Skeletal muscle satellite cell (primary cell): ENCODE results near the gene RAB41. TPM values are rescaled to one million over a fixed set of nuclear protein-coding genes. Genes with fewer than 3 reads are reported as not detected.
"Not testable (repeated sequence)": the region's sequence is repeated elsewhere in the genome, so short reads cannot be mapped to it uniquely, and the experiment has no call there.

Experiments
- H3K27me3 ChIP-seq: 2 replicates; pipeline ENCODE4 v1.7.0; 2013; ENCODE audit warnings: low read length; ENCODE audit not compliant: control insufficient read depth, insufficient read depth
- H3K36me3 ChIP-seq: 2 replicates; pipeline ENCODE4 v1.7.0; 2013; ENCODE audit warnings: mild to moderate bottlenecking, control low read depth, low read length; ENCODE audit not compliant: insufficient read depth
- H3K4me1 ChIP-seq: 2 replicates; pipeline ENCODE4 v1.7.0; 2013; ENCODE audit warnings: low read length; ENCODE audit not compliant: control insufficient read depth, insufficient read depth
- H3K4me2 ChIP-seq: 2 replicates; pipeline ENCODE4 v1.7.0; 2013; ENCODE audit warnings: mild to moderate bottlenecking, low read length
- H3K4me3 ChIP-seq: 2 replicates; pipeline ENCODE4 v1.7.0; 2013; ENCODE audit warnings: low read length
- H3K9ac ChIP-seq: 2 replicates; pipeline ENCODE4 v1.7.0; 2013; ENCODE audit warnings: mild to moderate bottlenecking, low read depth, low read length, moderate library complexity
- H3K9me3 ChIP-seq: replicated peaks from 2 replicates; pipeline ENCODE4 v1.7.0; 2013; ENCODE audit warnings: mild to moderate bottlenecking, control low read depth, low read length
- total RNA-seq: library from RNA; depleted of rRNA; stranded (reverse); fragments of >200 nt; gene quantifications from 2 replicates; pipeline ENCODE4 v1.2.3, GENCODE V29; 2012; rRNA removed

Gene RAB41
- total RNA-seq = not detected in 2 replicates

- H3K4me1 ChIP-seq = no peaks in the 10 kb centered on the region
- no peaks in the 10 kb centered on the region for H3K27me3 ChIP-seq
- H3K9ac ChIP-seq = no peak within 1 kb of the TSS
- H3K4me3 ChIP-seq = no peak within 1 kb of the TSS
- no peak within 1 kb of the TSS for H3K4me2 ChIP-seq
- no peaks in the 10 kb centered on the region for H3K36me3 ChIP-seq
- no peaks in the 10 kb centered on the region for H3K9me3 ChIP-seq
These were observed at the start of gene RAB41 for GRCh38 chrX:70281951-70282350. TSS of gene RAB41 (plus strand) at chrX:70282172. CDS start at chrX:70282218, 46 bp downstream.

DNA sequence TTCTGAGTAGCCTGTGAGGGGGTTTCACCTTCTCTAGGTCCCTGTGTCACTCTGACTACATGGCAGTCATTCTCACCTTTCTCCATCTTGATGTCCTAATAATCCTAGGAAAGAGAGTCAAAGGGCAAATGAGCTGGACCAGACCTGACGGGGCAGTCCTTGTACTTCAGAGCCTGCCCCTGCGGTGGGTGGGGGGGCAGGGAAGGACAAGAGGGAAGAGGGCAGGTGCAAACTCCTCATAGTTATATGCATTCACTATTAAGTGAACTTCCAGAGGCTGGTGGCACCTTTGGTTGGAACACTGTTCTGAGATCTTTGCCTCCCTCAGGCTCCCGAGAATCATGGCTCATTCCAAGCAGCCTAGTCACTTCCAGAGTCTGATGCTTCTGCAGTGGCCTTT lies 47.6 kb upstream of the RAB41 start, which contains the start of gene AWAT1:
Gene AWAT1, plus strand, starts transcription at position 301 of the 400 bp plus-strand sequence. Its CDS starts 41 bp downstream, at position 342.
- no peak within 1 kb of the TSS for H3K9ac ChIP-seq
- H3K4me1 ChIP-seq = no peaks in the 10 kb centered on the region
- H3K4me3 ChIP-seq = no peak within 1 kb of the TSS
- no peaks in the 10 kb centered on the region for H3K9me3 ChIP-seq
- H3K4me2 ChIP-seq = no peak within 1 kb of the TSS
- no peaks in the 10 kb centered on the region for H3K36me3 ChIP-seq
- H3K27me3 ChIP-seq = peaks cover 12% of the 10 kb centered on the region

GRCh38 chrX:70240751-70241150 lies 41.2 kb upstream of the RAB41 start:
- Histone ChIP-seq H3K27me3 (peaks cover 14% of the 10 kb centered on the region), H3K36me3 (no peaks in the 10 kb centered on the region), H3K4me3 (no peak overlapping the region), H3K9me3 (no peaks in the 10 kb centered on the region), H3K4me2 (no peak overlapping the region), H3K9ac (no peak overlapping the region), H3K4me1 (no peaks in the 10 kb centered on the region)

DNA sequence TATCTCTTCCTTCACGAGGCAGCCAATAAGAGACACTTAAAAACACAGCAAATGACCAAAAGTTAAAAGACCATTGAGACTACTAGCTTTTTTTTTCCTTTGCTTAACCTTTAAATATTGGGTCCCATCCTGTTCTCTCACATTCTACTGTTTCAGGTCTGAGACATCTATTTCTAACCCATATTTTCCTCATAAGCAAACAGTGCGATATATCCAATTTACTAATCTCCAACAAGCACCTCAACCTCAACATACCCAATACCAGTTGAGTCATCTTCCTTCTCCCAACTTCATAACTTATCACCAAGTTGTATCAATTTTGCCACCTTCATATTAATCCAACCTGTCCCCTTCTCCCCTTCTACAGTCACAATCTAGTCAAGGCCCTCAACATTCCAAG lies 40.5 kb upstream of the RAB41 start:
- Histone ChIP-seq H3K9me3 (no peaks in the 10 kb centered on the region), H3K4me1 (no peaks in the 10 kb centered on the region), H3K36me3 (no peaks in the 10 kb centered on the region), H3K27me3 (peaks cover 14% of the 10 kb centered on the region), H3K4me3 (no peak overlapping the region), H3K4me2 (no peak overlapping the region), H3K9ac (no peak overlapping the region)

GRCh38 chrX:70243601-70244000 lies 38.4 kb upstream of the RAB41 start:
- H3K4me3 ChIP-seq, H3K9me3 ChIP-seq, H3K9ac ChIP-seq, H3K4me1 ChIP-seq, H3K27me3 ChIP-seq, H3K4me2 ChIP-seq, H3K36me3 ChIP-seq: not testable (repeated sequence)

DNA sequence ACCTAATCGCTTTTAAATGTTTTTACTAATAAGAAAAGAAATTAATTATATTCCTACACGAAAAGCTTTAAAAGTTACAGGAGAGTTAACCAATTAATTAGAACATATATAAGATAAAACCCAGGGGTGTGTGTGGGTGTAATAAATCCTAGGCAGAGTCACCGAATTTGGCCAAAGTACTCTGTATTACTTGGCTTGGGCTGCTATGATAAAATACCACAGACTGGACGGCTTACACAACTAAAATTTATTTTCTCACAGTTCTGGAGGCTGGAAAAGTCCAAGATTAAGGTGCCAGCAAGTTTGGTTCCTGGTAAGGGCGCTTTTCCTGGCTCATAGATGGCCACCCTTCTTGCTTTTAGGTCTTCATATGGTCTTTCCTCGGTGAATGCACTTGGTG lies 37.1 kb upstream of the RAB41 start:
- H3K9me3 ChIP-seq = no peaks in the 10 kb centered on the region
- H3K4me3 ChIP-seq = no peak overlapping the region
- H3K4me2 ChIP-seq = no peak overlapping the region
- H3K9ac ChIP-seq = no peak overlapping the region
- H3K27me3 ChIP-seq = peaks cover 3% of the 10 kb centered on the region
- H3K36me3 ChIP-seq = no peaks in the 10 kb centered on the region
- H3K4me1 ChIP-seq = no peaks in the 10 kb centered on the region

DNA sequence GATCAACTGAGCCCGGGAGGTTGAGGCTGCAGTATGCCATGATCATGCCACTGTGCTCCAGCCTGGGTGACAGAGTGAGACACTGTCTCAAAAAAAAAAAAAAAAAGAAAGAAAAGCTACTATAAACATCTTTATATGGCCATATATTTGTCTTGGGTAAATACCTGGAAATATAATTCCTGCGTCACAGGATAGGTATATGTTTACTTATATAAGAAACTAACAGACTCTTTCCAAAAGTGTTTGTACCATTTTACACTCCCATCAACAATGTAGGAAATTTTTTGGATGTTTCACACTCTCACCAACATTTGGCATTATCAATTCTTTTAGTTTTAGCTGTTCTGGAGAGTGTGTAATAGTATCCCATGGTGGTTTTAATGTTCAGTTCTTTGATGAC lies 34.7 kb upstream of the RAB41 start:
- no peaks in the 10 kb centered on the region for H3K36me3 ChIP-seq
- H3K4me1 ChIP-seq = no peaks in the 10 kb centered on the region
- H3K4me2 ChIP-seq = no peak overlapping the region
- peaks cover 3% of the 10 kb centered on the region for H3K27me3 ChIP-seq
- H3K4me3 ChIP-seq = no peak overlapping the region
- no peak overlapping the region for H3K9ac ChIP-seq
- H3K9me3 ChIP-seq = no peaks in the 10 kb centered on the region

GRCh38 chrX:70252491-70252890 lies 29.5 kb upstream of the RAB41 start:
- Histone ChIP-seq H3K4me2 (no peak overlapping the region), H3K27me3 (peaks cover 3% of the 10 kb centered on the region), H3K4me1 (no peaks in the 10 kb centered on the region), H3K9me3 (no peaks in the 10 kb centered on the region), H3K36me3 (no peaks in the 10 kb centered on the region), H3K9ac (no peak overlapping the region), H3K4me3 (no peak overlapping the region)

- no peaks in the 10 kb centered on the region for H3K9me3 ChIP-seq
- H3K36me3 ChIP-seq = no peaks in the 10 kb centered on the region
- H3K4me2 ChIP-seq = no peak overlapping the region
- H3K27me3 ChIP-seq = peaks cover 3% of the 10 kb centered on the region
- no peaks in the 10 kb centered on the region for H3K4me1 ChIP-seq
- no peak overlapping the region for H3K4me3 ChIP-seq
- no peak overlapping the region for H3K9ac ChIP-seq
These were observed 28.5 kb upstream of the RAB41 start for GRCh38 chrX:70253377-70254062.

DNA sequence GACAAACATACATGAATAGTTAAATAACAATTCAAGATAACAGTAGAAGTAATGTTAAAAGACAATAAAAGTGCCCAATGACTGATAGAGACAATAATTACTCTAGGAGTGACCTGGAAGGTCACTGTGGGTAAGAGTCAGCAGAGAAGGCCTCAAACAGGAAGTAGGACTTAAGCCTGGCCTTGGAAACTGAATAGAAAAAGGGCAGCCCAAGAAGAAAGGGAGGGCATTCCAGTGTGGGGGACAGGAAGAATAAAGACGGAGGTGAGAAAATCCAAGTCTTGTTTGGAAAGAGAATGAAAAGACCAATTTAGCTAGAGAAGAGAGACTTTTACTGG lies 27.9 kb upstream of the RAB41 start:
- Histone ChIP-seq H3K4me3 (no peak overlapping the region), H3K4me1 (no peaks in the 10 kb centered on the region), H3K9me3 (no peaks in the 10 kb centered on the region), H3K27me3 (peaks cover 3% of the 10 kb centered on the region), H3K9ac (no peak overlapping the region), H3K4me2 (no peak overlapping the region), H3K36me3 (no peaks in the 10 kb centered on the region)

- H3K27me3 ChIP-seq = peaks cover 3% of the 10 kb centered on the region
- H3K9me3 ChIP-seq = no peaks in the 10 kb centered on the region
- H3K4me1 ChIP-seq = no peaks in the 10 kb centered on the region
- no peak overlapping the region for H3K4me3 ChIP-seq
- no peak overlapping the region for H3K9ac ChIP-seq
- H3K4me2 ChIP-seq = no peak overlapping the region
- H3K36me3 ChIP-seq = no peaks in the 10 kb centered on the region
These were observed 27.1 kb upstream of the RAB41 start for GRCh38 chrX:70254909-70255308.

GRCh38 chrX:70255452-70255851 lies 26.5 kb upstream of the RAB41 start:
- Histone ChIP-seq H3K4me1 (no peaks in the 10 kb centered on the region), H3K9me3 (no peaks in the 10 kb centered on the region), H3K36me3 (no peaks in the 10 kb centered on the region), H3K4me3 (no peak overlapping the region), H3K27me3 (peaks cover 3% of the 10 kb centered on the region), H3K4me2 (no peak overlapping the region), H3K9ac (no peak overlapping the region)
